HEK293 (cell line): ENCODE data around the gene HYI.

Experiments
- CTCF ChIA-PET: fragments of 350-600 bp; formaldehyde crosslinking; extraction: SDS; loops from one replicate; lab custom pipeline; 2021; ENCODE audit warnings: antibody characterized with exemption; lab: Yijun Ruan, JAX
- POLR2A ChIA-PET: fragments of 300-600 bp; formaldehyde crosslinking; extraction: SDS; loops from one replicate; lab custom pipeline; 2020; ENCODE audit warnings: antibody characterized with exemption, inconsistent platforms; lab: Yijun Ruan, JAX
- H3K27ac ChIP-seq: fragments of 200-500 bp; sonication (Bioruptor generic); 2 replicates; pipeline ENCODE4 v1.5.1; 2014; ENCODE audit warnings: low read depth, low read length, control low read depth, inconsistent platforms; ENCODE audit errors: extremely low read depth
- H3K36me3 ChIP-seq, 2 experiments: fragments of 200-500 bp in 1 of 2; sonication (Bioruptor generic) in 1 of 2; 1 replicate in 1 of 2; 2 replicates in 1 of 2; pipeline ENCODE4 v1.5.1; 2014 to 2017; ENCODE audit warnings: inconsistent platforms in 2 of 2, low read length in 2 of 2; ENCODE audit not compliant: control insufficient read depth in 2 of 2, insufficient read depth in 1 of 2
- H3K4me1 ChIP-seq: fragments of 200-500 bp; sonication (Bioruptor generic); 2 replicates; pipeline ENCODE4 v1.5.1; 2014; ENCODE audit warnings: mild to moderate bottlenecking, low read length, inconsistent platforms; ENCODE audit not compliant: control insufficient read depth, insufficient read depth
- H3K4me3 ChIP-seq: 2 replicates; pipeline ENCODE4 v1.5.1; 2011; ENCODE audit warnings: low read depth, mild to moderate bottlenecking, control low read depth, low read length, moderate library complexity
- H3K9me3 ChIP-seq: fragments of 200-500 bp; sonication (Bioruptor generic); 2 replicates; pipeline ENCODE4 v1.5.1; 2014; ENCODE audit warnings: low read depth, low read length, inconsistent platforms; ENCODE audit not compliant: control insufficient read depth, insufficient read depth
- CTCF ChIP-seq: fragments of 450-650 bp; formaldehyde crosslinking; IDR thresholded peaks from 2 replicates; pipeline ENCODE4 v1.5.1; 2016; ENCODE audit warnings: missing biosample characterization, missing genetic modification characterization
- GFI1B ChIP-seq: fragments of 450-650 bp; formaldehyde crosslinking; IDR thresholded peaks from 2 replicates; pipeline ENCODE4 v1.5.1; 2016; ENCODE audit warnings: missing biosample characterization, missing genetic modification characterization
- GLI4 ChIP-seq: fragments of 450-650 bp; formaldehyde crosslinking; IDR thresholded peaks from 2 replicates; pipeline ENCODE4 v1.5.1; 2016; ENCODE audit warnings: missing biosample characterization, missing genetic modification characterization
- GLIS1 ChIP-seq: fragments of 450-650 bp; formaldehyde crosslinking; IDR thresholded peaks from 2 replicates; pipeline ENCODE4 v1.5.1; 2016; ENCODE audit warnings: missing biosample characterization, missing genetic modification characterization
- GLIS2 ChIP-seq: fragments of 450-650 bp; formaldehyde crosslinking; IDR thresholded peaks from 2 replicates; pipeline ENCODE4 v1.5.1; 2016; ENCODE audit warnings: missing biosample characterization, missing genetic modification characterization
- HOXC10 ChIP-seq: sonication (generic); formaldehyde crosslinking; IDR thresholded peaks from 2 replicates; pipeline ENCODE4 v1.8.1; 2023; ENCODE audit warnings: mild to moderate bottlenecking, missing genetic modification reagents
- MEIS1 ChIP-seq: sonication (generic); formaldehyde crosslinking; IDR thresholded peaks from 2 replicates; pipeline ENCODE4 v1.8.1; 2022; ENCODE audit warnings: missing genetic modification reagents, mild to moderate bottlenecking, borderline replicate concordance
- MYNN ChIP-seq: fragments of 450-650 bp; formaldehyde crosslinking; IDR thresholded peaks from 2 replicates; pipeline ENCODE4 v1.5.1; 2016; ENCODE audit warnings: missing biosample characterization, missing genetic modification characterization, borderline replicate concordance
- MZF1 ChIP-seq: fragments of 450-650 bp; formaldehyde crosslinking; IDR thresholded peaks from 2 replicates; pipeline ENCODE4 v1.5.1; 2017; ENCODE audit warnings: missing biosample characterization, missing genetic modification characterization, borderline replicate concordance
- OVOL3 ChIP-seq: fragments of 450-650 bp; formaldehyde crosslinking; IDR thresholded peaks from 2 replicates; pipeline ENCODE4 v1.5.1; 2016; ENCODE audit warnings: missing biosample characterization, missing genetic modification characterization
- PBX3 ChIP-seq: sonication (generic); formaldehyde crosslinking; IDR thresholded peaks from 2 replicates; pipeline ENCODE4 v1.8.1; 2022; ENCODE audit warnings: mild to moderate bottlenecking, moderate library complexity, missing genetic modification reagents
- SCRT1 ChIP-seq: fragments of 450-650 bp; formaldehyde crosslinking; IDR thresholded peaks from 2 replicates; pipeline ENCODE4 v1.5.1; 2016; ENCODE audit warnings: missing biosample characterization, missing genetic modification characterization, borderline replicate concordance
- SP2 ChIP-seq: fragments of 450-650 bp; formaldehyde crosslinking; IDR thresholded peaks from 2 replicates; pipeline ENCODE4 v1.5.1; 2016; ENCODE audit warnings: missing biosample characterization, missing genetic modification characterization
- SP7 ChIP-seq: fragments of 450-650 bp; formaldehyde crosslinking; IDR thresholded peaks from 2 replicates; pipeline ENCODE4 v1.5.1; 2016; ENCODE audit warnings: missing biosample characterization, missing genetic modification characterization
- WT1 ChIP-seq: fragments of 450-650 bp; formaldehyde crosslinking; IDR thresholded peaks from 2 replicates; pipeline ENCODE4 v1.5.1; 2016; ENCODE audit warnings: missing biosample characterization, missing genetic modification characterization
- ZNF138 ChIP-seq: fragments of 450-650 bp; formaldehyde crosslinking; IDR thresholded peaks from 2 replicates; pipeline ENCODE4 v1.5.1; 2016; ENCODE audit warnings: missing biosample characterization, missing genetic modification characterization, borderline replicate concordance
- ZNF146 ChIP-seq: fragments of 450-650 bp; formaldehyde crosslinking; IDR thresholded peaks from 2 replicates; pipeline ENCODE4 v1.5.1; 2016; ENCODE audit warnings: missing biosample characterization, missing genetic modification characterization
- ZNF155 ChIP-seq: fragments of 450-650 bp; formaldehyde crosslinking; IDR thresholded peaks from 2 replicates; pipeline ENCODE4 v1.5.1; 2016; ENCODE audit warnings: missing biosample characterization, missing genetic modification characterization
- ZNF184 ChIP-seq: fragments of 450-650 bp; IDR thresholded peaks from 2 replicates; pipeline ENCODE4 v1.5.1; 2018; ENCODE audit warnings: missing biosample characterization, mild to moderate bottlenecking, missing genetic modification characterization
- ZNF221 ChIP-seq: fragments of 450-650 bp; formaldehyde crosslinking; IDR thresholded peaks from 2 replicates; pipeline ENCODE4 v1.5.1; 2017; ENCODE audit warnings: missing biosample characterization, missing genetic modification characterization, borderline replicate concordance
- ZNF24 ChIP-seq: fragments of 450-650 bp; formaldehyde crosslinking; IDR thresholded peaks from 2 replicates; pipeline ENCODE4 v1.5.1; 2016; ENCODE audit warnings: missing biosample characterization, missing genetic modification characterization
- ZNF280C ChIP-seq: fragments of 450-650 bp; formaldehyde crosslinking; IDR thresholded peaks from 2 replicates; pipeline ENCODE4 v1.5.1; 2016; ENCODE audit warnings: missing biosample characterization, missing genetic modification characterization
- ZNF354C ChIP-seq: fragments of 450-650 bp; formaldehyde crosslinking; IDR thresholded peaks from 2 replicates; pipeline ENCODE4 v1.5.1; 2016; ENCODE audit warnings: missing biosample characterization, missing genetic modification characterization, low read depth, borderline replicate concordance
- ZNF391 ChIP-seq: fragments of 450-650 bp; formaldehyde crosslinking; IDR thresholded peaks from 2 replicates; pipeline ENCODE4 v1.5.1; 2016; ENCODE audit warnings: low read depth, missing biosample characterization, missing genetic modification characterization, borderline replicate concordance
- ZNF843 ChIP-seq: fragments of 450-650 bp; formaldehyde crosslinking; IDR thresholded peaks from 2 replicates; pipeline ENCODE4 v1.5.1; 2016; ENCODE audit warnings: missing biosample characterization, missing genetic modification characterization
- TF ChIP-seq, protein P1 (sequence below): fragments of 450-650 bp; formaldehyde crosslinking; IDR thresholded peaks from 2 replicates; pipeline ENCODE4 v1.5.1; 2016; ENCODE audit warnings: missing biosample characterization, missing genetic modification characterization, borderline replicate concordance

Gene HYI

GRCh38 chr1:43432171-43432860 lies 21.4 kb downstream of the HYI start:
- H3K4me1 ChIP-seq: no peaks in the 10 kb centered on the region
- peaks cover 11 to 100% of the 10 kb centered on the region in 2 experiments for H3K36me3 ChIP-seq
- ChIA-PET CTCF (interaction anchor here (0.6 kb wide), 1 partner anchor 649 kb away, joined by 4 read pairs; no protein-coding TSS in a partner anchor), POLR2A (no interaction called here)
- H3K9me3 ChIP-seq: no peaks in the 10 kb centered on the region
- TF ChIP-seq ZNF155 (no peak), GLIS2 (tag by site-specific recombination) (no peak), GFI1B (tag by site-specific recombination) (no peak), HOXC10 (CRISPR knock-in tag) (no peak), MYNN (no peak), PBX3 (no peak), ZNF138 (tag by site-specific recombination) (no peak), CTCF (no peak), ZNF184 (tag by site-specific recombination) (no peak), GLIS1 (no peak), MZF1 (tag by site-specific recombination) (no peak), SCRT1 (no peak)
- TF ChIP-seq, protein P1, sequence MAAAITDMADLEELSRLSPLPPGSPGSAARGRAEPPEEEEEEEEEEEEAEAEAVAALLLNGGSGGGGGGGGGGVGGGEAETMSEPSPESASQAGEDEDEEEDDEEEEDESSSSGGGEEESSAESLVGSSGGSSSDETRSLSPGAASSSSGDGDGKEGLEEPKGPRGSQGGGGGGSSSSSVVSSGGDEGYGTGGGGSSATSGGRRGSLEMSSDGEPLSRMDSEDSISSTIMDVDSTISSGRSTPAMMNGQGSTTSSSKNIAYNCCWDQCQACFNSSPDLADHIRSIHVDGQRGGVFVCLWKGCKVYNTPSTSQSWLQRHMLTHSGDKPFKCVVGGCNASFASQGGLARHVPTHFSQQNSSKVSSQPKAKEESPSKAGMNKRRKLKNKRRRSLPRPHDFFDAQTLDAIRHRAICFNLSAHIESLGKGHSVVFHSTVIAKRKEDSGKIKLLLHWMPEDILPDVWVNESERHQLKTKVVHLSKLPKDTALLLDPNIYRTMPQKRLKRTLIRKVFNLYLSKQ (tag by site-specific recombination): no peak
- no peak overlapping the region for H3K27ac ChIP-seq
- H3K4me3 ChIP-seq: no peak overlapping the region

- H3K4me1 ChIP-seq: no peaks in the 10 kb centered on the region
- H3K4me3 ChIP-seq: no peak overlapping the region
- TF ChIP-seq ZNF843 (no peak), SP2 (no peak), SP7 (no peak), GLI4 (no peak), OVOL3 (tag by site-specific recombination) (no peak), ZNF354C (tag by site-specific recombination) (no peak), ZNF391 (tag by site-specific recombination) (no peak), GLIS2 (tag by site-specific recombination) (no peak), ZNF280C (tag by site-specific recombination) (no peak), WT1 (tag by site-specific recombination) (no peak), ZNF146 (tag by site-specific recombination) (no peak), MEIS1 (CRISPR knock-in tag) (no peak), ZNF24 (no peak), ZNF221 (tag by site-specific recombination) (no peak)
- H3K36me3 ChIP-seq: peaks cover 14 to 100% of the 10 kb centered on the region in 2 experiments
- ChIA-PET POLR2A (no interaction called here), CTCF (no interaction called here)
- no peak overlapping the region for H3K27ac ChIP-seq
- no peaks in the 10 kb centered on the region for H3K9me3 ChIP-seq
These were observed 22.1 kb downstream of the HYI start for GRCh38 chr1:43431676-43432075.
